ENCODE results near the gene LARP4. TPM values are rescaled to one million over a fixed set of nuclear protein-coding genes. Genes with fewer than 3 reads are reported as not detected.

The LARP4 gene
- total and polyA plus RNA-seq, 9 of the 15 experiments (the other 6 are each of a cell fraction or from before 2014, with no cell fraction given) = 31.6 to 84.5 (median 52.4) TPM

DNA sequence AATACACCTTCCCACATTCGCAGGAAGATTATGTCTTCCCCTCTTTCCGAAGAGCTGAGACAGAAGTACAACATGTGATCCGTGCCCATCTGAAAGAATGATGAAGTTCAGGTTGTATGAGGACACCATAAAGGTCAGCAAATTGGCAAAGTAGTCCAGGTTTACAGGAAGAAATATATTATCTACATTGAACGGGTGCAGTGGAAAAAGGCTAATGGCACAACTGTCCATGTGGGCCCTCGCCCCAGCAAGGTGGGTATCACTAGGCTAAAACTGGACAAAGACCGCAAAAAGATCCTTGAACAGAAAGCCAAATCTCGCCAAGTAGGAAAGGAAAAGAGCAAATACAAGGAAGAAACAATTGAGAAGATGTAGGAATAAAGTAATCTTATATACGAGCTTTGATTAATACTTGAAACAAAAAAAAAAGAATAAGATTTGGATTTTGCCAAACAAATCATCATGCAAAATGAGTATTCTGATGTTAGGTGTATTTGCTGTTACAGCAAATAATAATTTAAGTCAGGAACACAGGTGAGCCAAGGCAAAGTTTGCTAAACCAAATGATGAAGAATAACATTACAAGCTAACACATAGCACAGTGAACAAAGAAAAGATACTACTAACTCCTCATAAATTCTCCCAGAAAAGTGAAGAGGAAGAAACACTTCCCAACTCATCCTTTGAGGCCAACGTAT is 34.8 kb upstream of the LARP4 start:
- intact Hi-C loops (cut with micrococcal nuclease) (no loop called here), in situ Hi-C loops (cut with MboI) (no loop called here)
- peak overlapping the region; percentile 90 for H2AFZ ChIP-seq (ENCODE audit: low read depth, low read length)
- H4K20me1 ChIP-seq (replicated peaks; ENCODE audit: control insufficient read depth, insufficient read depth, low read length) = no peaks in the 10 kb centered on the region
- CTCF ChIA-PET (ENCODE audit: low intra/inter-chr PET ratio) = no interaction called here
- H3K4me3 ChIP-seq = no peak overlapping the region
- 22% methylated on average over 9 of the region's 9 CpGs for WGBS (ENCODE audit: insufficient coverage, low coverage, missing lambda C conversion rate)
- H3K27ac ChIP-seq (ENCODE audit: extremely low read depth, low read depth, low read length) = peak overlapping the region; percentile 51
- no peaks in the 10 kb centered on the region for H3K79me2 ChIP-seq (ENCODE audit: control insufficient read depth, insufficient read depth, low read length)
- H3K4me1 ChIP-seq (replicated peaks in 1 of 2; ENCODE audit: control insufficient read depth in 2 of 2, insufficient read depth in 2 of 2, low read length in 2 of 2) = no peaks in the 10 kb centered on the region; a peak in 2 of 5 replicates
- peak in 2 of 4 experiments; percentile 30 to 63 for DNase-seq (ENCODE audit: extremely low read depth in 1 of 4, low spot score in 3 of 4)
- ATAC-seq = peak; percentile 56
- H3K36me3 ChIP-seq (ENCODE audit: control insufficient read depth, insufficient read depth, low read length) = no peaks in the 10 kb centered on the region
- no peaks in the 10 kb centered on the region for H3K9me3 ChIP-seq (replicated peaks; ENCODE audit: control insufficient read depth, insufficient read depth, low read depth, low read length)
- H3K9me1 ChIP-seq (ENCODE audit: control insufficient read depth, insufficient read depth, low read length) = no peaks in the 10 kb centered on the region
- H3K9ac ChIP-seq (ENCODE audit: insufficient read depth in 1 of 2, low read depth in 2 of 2, low read length in 2 of 2) = peak overlapping the region; percentile 3 to 57; a peak in 2 of 4 replicates
- peak; percentile 80 for FAIRE-seq
- peak overlapping the region; percentile 61 for H3K4me2 ChIP-seq (ENCODE audit: insufficient read depth, low read length)
- no TSS peak for BruUV-seq (replicated peaks)
- no peaks in the 10 kb centered on the region for H3K27me3 ChIP-seq (ENCODE audit: control insufficient read depth in 2 of 2, insufficient read depth in 2 of 2, low read length in 2 of 2)
- POLR2A ChIA-PET = no interaction called here
- peak; percentile 48 for TF ChIP-seq MAFG (tag; conservative IDR thresholded peaks at IDR 0.05)
- TF ChIP-seq, protein P1, sequence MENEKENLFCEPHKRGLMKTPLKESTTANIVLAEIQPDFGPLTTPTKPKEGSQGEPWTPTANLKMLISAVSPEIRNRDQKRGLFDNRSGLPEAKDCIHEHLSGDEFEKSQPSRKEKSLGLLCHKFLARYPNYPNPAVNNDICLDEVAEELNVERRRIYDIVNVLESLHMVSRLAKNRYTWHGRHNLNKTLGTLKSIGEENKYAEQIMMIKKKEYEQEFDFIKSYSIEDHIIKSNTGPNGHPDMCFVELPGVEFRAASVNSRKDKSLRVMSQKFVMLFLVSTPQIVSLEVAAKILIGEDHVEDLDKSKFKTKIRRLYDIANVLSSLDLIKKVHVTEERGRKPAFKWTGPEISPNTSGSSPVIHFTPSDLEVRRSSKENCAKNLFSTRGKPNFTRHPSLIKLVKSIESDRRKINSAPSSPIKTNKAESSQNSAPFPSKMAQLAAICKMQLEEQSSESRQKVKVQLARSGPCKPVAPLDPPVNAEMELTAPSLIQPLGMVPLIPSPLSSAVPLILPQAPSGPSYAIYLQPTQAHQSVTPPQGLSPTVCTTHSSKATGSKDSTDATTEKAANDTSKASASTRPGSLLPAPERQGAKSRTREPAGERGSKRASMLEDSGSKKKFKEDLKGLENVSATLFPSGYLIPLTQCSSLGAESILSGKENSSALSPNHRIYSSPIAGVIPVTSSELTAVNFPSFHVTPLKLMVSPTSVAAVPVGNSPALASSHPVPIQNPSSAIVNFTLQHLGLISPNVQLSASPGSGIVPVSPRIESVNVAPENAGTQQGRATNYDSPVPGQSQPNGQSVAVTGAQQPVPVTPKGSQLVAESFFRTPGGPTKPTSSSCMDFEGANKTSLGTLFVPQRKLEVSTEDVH (IDR thresholded peaks at IDR 0.05; ENCODE audit: low read depth, partially characterized antibody) = no peak
- peak; percentile 69 for TF ChIP-seq TCF3 (CRISPR knock-in tag; IDR thresholded peaks at IDR 0.05)
- peak; percentile 75 for TF ChIP-seq C11orf30 (IDR thresholded peaks at IDR 0.05; ENCODE audit: low read depth)
- TF ChIP-seq PTBP1 (IDR thresholded peaks at IDR 0.05; ENCODE audit: low read depth, low read length) = no peak
- TF ChIP-seq ARID1B (IDR thresholded peaks at IDR 0.05) = peak; percentile 55
- TF ChIP-seq MEF2A (IDR thresholded peaks at IDR 0.05; ENCODE audit: control insufficient read depth, low read depth, low read length) = peak; percentile 23; the same call in 1 of the 2 replicates
- no peak for TF ChIP-seq ADNP (tag; IDR thresholded peaks at IDR 0.05)
- TF ChIP-seq MIER1 (IDR thresholded peaks at IDR 0.05; ENCODE audit: low read depth) = no peak
- TF ChIP-seq, protein P2, sequence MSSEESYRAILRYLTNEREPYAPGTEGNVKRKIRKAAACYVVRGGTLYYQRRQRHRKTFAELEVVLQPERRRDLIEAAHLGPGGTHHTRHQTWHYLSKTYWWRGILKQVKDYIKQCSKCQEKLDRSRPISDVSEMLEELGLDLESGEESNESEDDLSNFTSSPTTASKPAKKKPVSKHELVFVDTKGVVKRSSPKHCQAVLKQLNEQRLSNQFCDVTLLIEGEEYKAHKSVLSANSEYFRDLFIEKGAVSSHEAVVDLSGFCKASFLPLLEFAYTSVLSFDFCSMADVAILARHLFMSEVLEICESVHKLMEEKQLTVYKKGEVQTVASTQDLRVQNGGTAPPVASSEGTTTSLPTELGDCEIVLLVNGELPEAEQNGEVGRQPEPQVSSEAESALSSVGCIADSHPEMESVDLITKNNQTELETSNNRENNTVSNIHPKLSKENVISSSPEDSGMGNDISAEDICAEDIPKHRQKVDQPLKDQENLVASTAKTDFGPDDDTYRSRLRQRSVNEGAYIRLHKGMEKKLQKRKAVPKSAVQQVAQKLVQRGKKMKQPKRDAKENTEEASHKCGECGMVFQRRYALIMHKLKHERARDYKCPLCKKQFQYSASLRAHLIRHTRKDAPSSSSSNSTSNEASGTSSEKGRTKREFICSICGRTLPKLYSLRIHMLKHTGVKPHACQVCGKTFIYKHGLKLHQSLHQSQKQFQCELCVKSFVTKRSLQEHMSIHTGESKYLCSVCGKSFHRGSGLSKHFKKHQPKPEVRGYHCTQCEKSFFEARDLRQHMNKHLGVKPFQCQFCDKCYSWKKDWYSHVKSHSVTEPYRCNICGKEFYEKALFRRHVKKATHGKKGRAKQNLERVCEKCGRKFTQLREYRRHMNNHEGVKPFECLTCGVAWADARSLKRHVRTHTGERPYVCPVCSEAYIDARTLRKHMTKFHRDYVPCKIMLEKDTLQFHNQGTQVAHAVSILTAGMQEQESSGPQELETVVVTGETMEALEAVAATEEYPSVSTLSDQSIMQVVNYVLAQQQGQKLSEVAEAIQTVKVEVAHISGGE (CRISPR knock-in tag; IDR thresholded peaks at IDR 0.05) = peak in 1 of 3 experiments; percentile 46; a peak in 1 of 6 replicates
- TF ChIP-seq, protein P3, sequence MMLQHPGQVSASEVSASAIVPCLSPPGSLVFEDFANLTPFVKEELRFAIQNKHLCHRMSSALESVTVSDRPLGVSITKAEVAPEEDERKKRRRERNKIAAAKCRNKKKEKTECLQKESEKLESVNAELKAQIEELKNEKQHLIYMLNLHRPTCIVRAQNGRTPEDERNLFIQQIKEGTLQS (IDR thresholded peaks at IDR 0.05) = no peak
- TF ChIP-seq, protein P3 (CRISPR knock-in tag; conservative IDR thresholded peaks at IDR 0.05) = no peak
- peak; percentile 65 for TF ChIP-seq CBFA2T3 (IDR thresholded peaks at IDR 0.05)
